Activated CD4-positive, alpha-beta T cell treated with anti-CD3 and anti-CD28 coated beads for 4 hours (primary cell): Measurements from ENCODE around the gene HIP1.
A peak's percentile ranks its signal among the peaks of the same experiment; 100 is the strongest.
"Not testable (repeated sequence)": the region's sequence is repeated elsewhere in the genome, so short reads cannot be mapped to it uniquely, and the experiment has no call there.

Experiments
- DNase-seq, 2 donors: peaks; one replicate each; pipeline ENCODE4 v3.0.0-alpha.2; 2020

HIP1 gene

GRCh38 chr7:75567948-75568595 lies 170.7 kb downstream of the HIP1 start:
- no peak for DNase-seq

- no peak for DNase-seq
Observed at GRCh38 chr7:75565132-75565837, 173.5 kb downstream of the HIP1 start.

GRCh38 chr7:75563171-75563570 lies 175.6 kb downstream of the HIP1 start:
- no peak for DNase-seq

GRCh38 chr7:75559976-75560365 lies 178.8 kb downstream of the HIP1 start:
- DNase-seq = no peak

- no peak for DNase-seq
Observed at GRCh38 chr7:75559355-75559975, 179.3 kb downstream of the HIP1 start.

- not testable (repeated sequence) for DNase-seq
Observed at GRCh38 chr7:75556835-75557234, 181.9 kb downstream of the HIP1 start.

GRCh38 chr7:75555736-75556135 lies 183.0 kb downstream of the HIP1 start:
- DNase-seq = no peak

GRCh38 chr7:75546237-75547015 lies 192.3 kb downstream of the HIP1 start:
- no peak for DNase-seq

GRCh38 chr7:75537731-75538130 lies 201.0 kb downstream of the HIP1 start:
- no peak for DNase-seq

- DNase-seq = no peak
Observed at GRCh38 chr7:75536940-75537538, 201.7 kb downstream of the HIP1 start.

GRCh38 chr7:75536491-75536890 lies 202.2 kb downstream of the HIP1 start:
- no peak for DNase-seq

GRCh38 chr7:75534727-75535307 lies 203.9 kb downstream of the HIP1 start:
- no peak for DNase-seq

- no peak for DNase-seq
Observed at GRCh38 chr7:75533926-75534325, 204.8 kb downstream of the HIP1 start.

- DNase-seq = no peak
Observed at GRCh38 chr7:75532639-75533038, 206.1 kb downstream of the HIP1 start.

- DNase-seq = no peak
Observed at GRCh38 chr7:75531359-75531821, 207.4 kb downstream of the HIP1 start.

- DNase-seq = peak in 1 of 2 donors; percentile 5
Observed at GRCh38 chr7:75527224-75527722, 211.5 kb downstream of the HIP1 start.

- DNase-seq = not testable (repeated sequence)
Observed at GRCh38 chr7:75521727-75522126, 217.0 kb downstream of the HIP1 start.

- not testable (repeated sequence) for DNase-seq
Observed at GRCh38 chr7:75518842-75519241, 219.9 kb downstream of the HIP1 start.

- DNase-seq = not testable (repeated sequence)
Observed at GRCh38 chr7:75509033-75509432, 229.7 kb downstream of the HIP1 start.

GRCh38 chr7:75492020-75492419 lies 246.7 kb downstream of the HIP1 start, which contains the start of gene SPDYE5:
TSS of gene SPDYE5 (plus strand) at chr7:75492320. CDS start at chr7:75494048, 1,728 bp downstream.
- not testable (repeated sequence) for DNase-seq

- DNase-seq = peak; percentile 81 to 84
Observed at GRCh38 chr7:75485979-75486643, 252.6 kb downstream of the HIP1 start, which contains the start of gene POM121C. TSS of gene POM121C (minus strand) at chr7:75486299. CDS start at chr7:75441496, 44,803 bp downstream.
